Cardiac muscle cell (in vitro differentiated cells and primary cell): ENCODE results near the gene HOPX. TPM values are rescaled to one million over a fixed set of nuclear protein-coding genes. Genes with fewer than 3 reads are reported as not detected.
A peak's percentile ranks its signal among the peaks of the same experiment; 100 is the strongest.
"Not testable (repeated sequence)": the region's sequence is repeated elsewhere in the genome, so short reads cannot be mapped to it uniquely, and the experiment has no call there.

Experiments
- DNase-seq, 2 donors: peaks; one replicate each; pipeline versions ENCODE4 v3.0.0 to v3.0.0-alpha.2; 2010 to 2017; ENCODE audit warnings: low read depth in 1 of 2, low spot score in 1 of 2
- H3K27ac ChIP-seq: fragments of 200-600 bp; sonication (generic); 2 replicates; pipeline ENCODE4 v1.5.1; 2016
- H3K27me3 ChIP-seq: fragments of 200-600 bp; sonication (generic); 2 replicates; pipeline ENCODE4 v1.6.0; 2016; ENCODE audit warnings: control low read depth
- H3K36me3 ChIP-seq: fragments of 200-600 bp; sonication (generic); 2 replicates; pipeline ENCODE4 v1.5.1; 2016; ENCODE audit warnings: control low read depth
- H3K4me1 ChIP-seq: fragments of 200-600 bp; sonication (generic); 2 replicates; pipeline ENCODE4 v1.8.1; 2017; ENCODE audit warnings: low read depth, mild to moderate bottlenecking, mixed run types
- H3K4me3 ChIP-seq: fragments of 200-600 bp; sonication (generic); 2 replicates; pipeline ENCODE4 v1.5.1; 2016; ENCODE audit warnings: mild to moderate bottlenecking
- H3K9me3 ChIP-seq: fragments of 200-600 bp; sonication (generic); 2 replicates; pipeline ENCODE4 v1.5.1; 2017; ENCODE audit warnings: low read depth, mild to moderate bottlenecking, control low read depth
- CTCF ChIP-seq: IDR thresholded peaks from 2 replicates; pipeline ENCODE4 v1.5.1; 2012; ENCODE audit warnings: low read depth, mild to moderate bottlenecking, low read length
- polyA plus RNA-seq: library from polyadenylated mRNA; unstranded; fragments of >200 nt; fragmentation: Nextera tagmentation; extraction: Ambion mirVana; gene quantifications from 2 replicates; pipeline ENCODE4 v1.2.1, GENCODE V29; 2016
- total RNA-seq: library from RNA; depleted of rRNA; stranded (reverse); fragments of >200 nt; gene quantifications from 2 replicates; pipeline ENCODE4 v1.2.3, GENCODE V29; 2016

The HOPX gene
- total RNA-seq (0.12 and 1.2 TPM in 2 replicates), polyA plus RNA-seq (1.4 and 2.6 TPM in 2 replicates)

GRCh38 chr4:56681158-56681852, at the start of gene HOPX:
Gene HOPX (minus strand): TSS chr4:56681296. CDS start chr4:56657816, 23,480 bp downstream.
- peak; percentile 41 to 67 for DNase-seq
- Histone ChIP-seq H3K36me3 (no peaks in the 10 kb centered on the region), H3K27me3 (no peaks in the 10 kb centered on the region), H3K4me1 (peaks cover 20% of the 10 kb centered on the region), H3K9me3 (no peaks in the 10 kb centered on the region), H3K27ac (peak within 1 kb of the TSS; percentile 54), H3K4me3 (no peak within 1 kb of the TSS)
- no peak for TF ChIP-seq CTCF

- DNase-seq: no peak
- Histone ChIP-seq H3K4me3 (no peak overlapping the region), H3K27ac (no peak overlapping the region), H3K4me1 (peaks cover 3% of the 10 kb centered on the region), H3K9me3 (no peaks in the 10 kb centered on the region), H3K27me3 (no peaks in the 10 kb centered on the region), H3K36me3 (no peaks in the 10 kb centered on the region)
- TF ChIP-seq CTCF: no peak
These were observed 49.0 kb upstream of the HOPX start for GRCh38 chr4:56730097-56730496.

GRCh38 chr4:56728512-56728911, 47.4 kb upstream of the HOPX start:
- peak in 1 of 2 donors; percentile 97 for DNase-seq
- no peaks in the 10 kb centered on the region for H3K36me3 ChIP-seq
- no peaks in the 10 kb centered on the region for H3K27me3 ChIP-seq

GRCh38 chr4:56727150-56727549, 46.1 kb upstream of the HOPX start:
- Histone ChIP-seq H3K36me3 (no peaks in the 10 kb centered on the region), H3K27me3 (no peaks in the 10 kb centered on the region), H3K9me3 (no peaks in the 10 kb centered on the region), H3K4me3 (no peak overlapping the region), H3K27ac (no peak overlapping the region), H3K4me1 (peaks cover 3% of the 10 kb centered on the region)
- peak; percentile 8 for TF ChIP-seq CTCF
- peak in 1 of 2 donors; percentile 42 for DNase-seq

More at GRCh38 chr4:56728512-56728911, 47.4 kb upstream of the HOPX start:
- no peaks in the 10 kb centered on the region for H3K9me3 ChIP-seq
- no peak overlapping the region for H3K4me3 ChIP-seq
- H3K4me1 ChIP-seq: peaks cover 3% of the 10 kb centered on the region
- no peak overlapping the region for H3K27ac ChIP-seq
- no peak for TF ChIP-seq CTCF

- H3K27ac ChIP-seq, H3K4me1 ChIP-seq, H3K9me3 ChIP-seq, DNase-seq, H3K27me3 ChIP-seq, H3K4me3 ChIP-seq, H3K36me3 ChIP-seq: not testable (repeated sequence)
These were observed 45.5 kb upstream of the HOPX start for GRCh38 chr4:56726593-56726992.

- H3K4me1 ChIP-seq: no peaks in the 10 kb centered on the region
- no peak overlapping the region for H3K4me3 ChIP-seq
- H3K27me3 ChIP-seq: no peaks in the 10 kb centered on the region
- no peaks in the 10 kb centered on the region for H3K36me3 ChIP-seq
- no peaks in the 10 kb centered on the region for H3K9me3 ChIP-seq
- no peak for TF ChIP-seq CTCF
- H3K27ac ChIP-seq: no peak overlapping the region
- no peak for DNase-seq
These were observed 42.6 kb upstream of the HOPX start for GRCh38 chr4:56723659-56724230.
